Activated naive CD4-positive, alpha-beta T cell treated with anti-CD3 and anti-CD28 coated beads, Interleukin-2, amount 50 U/mL, for 24 hours (primary cell): ENCODE measurements around the gene CHST7.

ENCODE experiments used
- H3K27ac Mint-ChIP-seq: one replicate; pipeline ENCODE4 v1.8.0; 2021; ENCODE audit warnings: mild to moderate bottlenecking, mixed read lengths
- H3K27me3 Mint-ChIP-seq: one replicate; pipeline ENCODE4 v1.8.0; 2021; ENCODE audit warnings: mixed read lengths
- H3K36me3 Mint-ChIP-seq: one replicate; pipeline ENCODE4 v1.8.0; 2021; ENCODE audit warnings: mixed read lengths
- H3K4me1 Mint-ChIP-seq: one replicate; pipeline ENCODE4 v1.8.0; 2021; ENCODE audit warnings: mixed read lengths
- H3K4me3 Mint-ChIP-seq: one replicate; pipeline ENCODE4 v1.8.0; 2021; ENCODE audit warnings: mild to moderate bottlenecking, mixed read lengths
- H3K9me3 Mint-ChIP-seq: one replicate; pipeline ENCODE4 v1.8.0; 2021; ENCODE audit warnings: mixed read lengths

CHST7 gene

GRCh38 chrX:46582966-46583365 lies 9.4 kb downstream of the CHST7 start:
- no peak overlapping the region for H3K27ac Mint-ChIP-seq
- no peaks in the 10 kb centered on the region for H3K27me3 Mint-ChIP-seq
- no peaks in the 10 kb centered on the region for H3K36me3 Mint-ChIP-seq
- H3K4me1 Mint-ChIP-seq: peaks cover 18% of the 10 kb centered on the region
- H3K9me3 Mint-ChIP-seq: no peaks in the 10 kb centered on the region
- no peak overlapping the region for H3K4me3 Mint-ChIP-seq

DNA sequence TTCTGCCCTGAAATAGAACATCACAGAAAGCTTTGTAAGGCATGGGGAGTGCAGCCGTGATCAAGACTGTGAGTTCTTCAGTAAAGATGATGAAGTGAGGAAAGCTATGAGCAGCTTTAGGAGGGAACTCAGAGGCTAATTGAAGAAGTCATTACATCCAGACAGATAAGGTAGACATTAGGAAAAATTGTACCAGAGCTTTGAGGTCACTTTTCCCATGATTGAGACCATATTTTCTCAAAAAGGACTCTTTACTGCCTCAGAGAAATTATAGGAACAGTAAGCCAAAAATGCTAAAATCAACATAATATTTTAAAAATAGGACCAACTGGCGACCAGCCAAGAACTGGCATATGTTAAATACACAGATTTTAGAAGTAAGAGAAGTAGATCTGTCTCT lies 11.2 kb downstream of the CHST7 start:
- no peaks in the 10 kb centered on the region for H3K27me3 Mint-ChIP-seq
- no peaks in the 10 kb centered on the region for H3K36me3 Mint-ChIP-seq
- no peak overlapping the region for H3K27ac Mint-ChIP-seq
- H3K9me3 Mint-ChIP-seq: no peaks in the 10 kb centered on the region
- no peak overlapping the region for H3K4me3 Mint-ChIP-seq
- peaks cover 27% of the 10 kb centered on the region for H3K4me1 Mint-ChIP-seq

- Mint-ChIP-seq H3K27ac (peak overlapping the region; percentile 69), H3K4me1 (peaks cover 35% of the 10 kb centered on the region), H3K27me3 (no peaks in the 10 kb centered on the region), H3K4me3 (peak overlapping the region; percentile 41), H3K9me3 (no peaks in the 10 kb centered on the region), H3K36me3 (peaks cover 1% of the 10 kb centered on the region)
Observed at GRCh38 chrX:46587158-46587557, 13.6 kb downstream of the CHST7 start.

DNA sequence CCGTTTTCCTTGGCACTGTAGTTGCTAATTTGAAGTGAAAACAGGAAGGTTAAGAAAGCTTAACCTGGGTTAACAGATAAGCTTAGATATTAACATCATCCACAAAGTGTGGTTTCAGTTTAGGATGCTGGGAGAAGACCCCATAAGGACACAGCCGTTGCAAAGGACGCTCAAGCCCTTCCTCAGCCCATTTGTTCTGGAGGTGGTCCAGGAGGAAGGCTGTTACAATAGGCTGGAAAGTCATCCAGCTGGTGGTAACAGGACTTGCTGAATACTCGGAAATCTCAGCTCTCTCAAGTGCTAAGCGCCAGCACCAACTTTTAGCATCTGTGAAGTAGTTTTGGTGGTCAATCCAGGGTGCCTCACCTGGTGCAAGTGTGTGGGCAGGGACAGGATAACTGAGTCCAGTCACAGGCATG lies 14.2 kb downstream of the CHST7 start:
- H3K9me3 Mint-ChIP-seq: no peaks in the 10 kb centered on the region
- peaks cover 1% of the 10 kb centered on the region for H3K36me3 Mint-ChIP-seq
- peak overlapping the region; percentile 87 for H3K27ac Mint-ChIP-seq
- peak overlapping the region; percentile 77 for H3K4me3 Mint-ChIP-seq
- no peaks in the 10 kb centered on the region for H3K27me3 Mint-ChIP-seq
- peaks cover 38% of the 10 kb centered on the region for H3K4me1 Mint-ChIP-seq

DNA sequence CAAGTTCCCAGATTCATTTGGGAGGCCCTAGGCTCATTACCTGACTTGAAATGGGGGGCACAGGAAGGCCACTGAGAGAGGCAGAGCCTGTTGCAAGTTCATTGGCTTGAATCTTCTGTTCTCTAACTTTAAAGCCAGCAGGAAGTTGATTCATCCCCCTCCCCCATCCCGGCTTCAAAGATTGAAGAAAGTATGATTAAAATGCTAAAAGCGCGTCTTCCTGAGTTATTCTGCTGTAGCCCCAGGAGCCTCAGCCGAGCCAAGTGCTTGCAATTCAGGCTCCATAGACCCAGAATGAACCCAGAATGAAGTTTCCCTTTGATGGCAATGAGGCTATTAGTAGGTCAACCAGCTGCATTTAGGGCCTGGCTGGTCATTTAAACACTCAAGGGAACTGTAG lies 14.7 kb downstream of the CHST7 start:
- Mint-ChIP-seq H3K27ac (peak overlapping the region; percentile 87), H3K4me1 (peaks cover 39% of the 10 kb centered on the region)

DNA sequence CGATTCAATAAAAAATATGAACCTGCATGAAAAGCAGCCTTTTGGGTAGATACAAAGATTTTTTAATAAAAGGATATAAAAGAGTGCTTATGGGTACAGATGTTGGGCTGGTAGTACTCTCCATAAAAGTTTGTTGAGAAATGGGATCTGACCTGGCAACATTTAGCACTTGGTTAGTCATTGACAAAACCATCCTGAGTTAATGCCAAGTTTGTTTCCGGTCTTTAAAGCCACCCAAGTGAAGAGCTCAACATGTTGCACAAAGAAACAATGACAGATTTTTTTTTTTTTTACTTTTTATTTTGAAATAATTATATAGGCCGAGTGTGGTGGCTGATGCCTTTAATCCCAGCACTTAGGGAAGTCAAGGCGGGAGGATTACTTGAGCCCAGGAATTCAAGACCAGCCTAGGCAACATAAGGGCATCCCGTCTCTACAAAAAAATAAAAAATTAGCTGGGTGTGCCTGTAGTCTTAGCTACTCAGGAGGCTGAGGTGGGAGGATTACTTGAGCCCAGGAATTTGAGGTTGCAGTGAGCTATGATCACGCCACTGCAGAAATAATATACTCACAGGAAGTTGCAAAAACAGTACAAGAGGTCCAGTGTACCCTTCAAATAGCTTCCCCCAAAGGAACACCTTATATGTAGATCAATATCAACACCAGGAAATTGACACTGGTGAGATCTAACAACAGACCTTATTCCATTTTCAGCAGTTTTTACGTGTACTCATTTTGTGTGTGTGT lies 16.6 kb downstream of the CHST7 start:
- Mint-ChIP-seq H3K27me3 (no peaks in the 10 kb centered on the region), H3K4me1 (peaks cover 39% of the 10 kb centered on the region), H3K4me3 (no peak overlapping the region), H3K27ac (no peak overlapping the region), H3K9me3 (no peaks in the 10 kb centered on the region), H3K36me3 (peaks cover 3% of the 10 kb centered on the region)

More for the DNA sequence above, 14.7 kb downstream of the CHST7 start:
- Mint-ChIP-seq H3K4me3 (peak overlapping the region; percentile 77), H3K36me3 (peaks cover 1% of the 10 kb centered on the region), H3K9me3 (no peaks in the 10 kb centered on the region), H3K27me3 (no peaks in the 10 kb centered on the region)

DNA sequence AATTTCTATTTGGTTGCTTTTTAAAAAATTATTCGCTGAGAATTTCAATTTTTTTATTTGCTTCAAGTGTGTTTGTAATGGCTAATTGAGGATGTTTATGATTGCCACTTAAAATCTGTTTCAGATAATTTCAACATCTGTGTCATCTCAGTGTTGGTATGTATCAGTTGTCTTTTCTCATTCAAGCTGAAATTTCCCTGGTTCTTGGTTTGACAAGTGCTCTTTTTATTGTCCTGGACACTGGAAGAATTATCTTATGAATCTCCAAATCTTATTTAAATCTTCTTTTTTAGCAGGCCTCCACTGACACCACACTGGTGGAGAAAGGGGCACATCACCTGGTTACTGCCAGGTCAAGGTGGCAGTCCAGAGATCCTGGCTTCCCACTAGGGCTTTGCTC lies 21.5 kb downstream of the CHST7 start:
- H3K36me3 Mint-ChIP-seq: peaks cover 3% of the 10 kb centered on the region
- H3K4me1 Mint-ChIP-seq: peaks cover 8% of the 10 kb centered on the region
- H3K27me3 Mint-ChIP-seq: no peaks in the 10 kb centered on the region
- no peaks in the 10 kb centered on the region for H3K9me3 Mint-ChIP-seq
- no peak overlapping the region for H3K27ac Mint-ChIP-seq
- H3K4me3 Mint-ChIP-seq: no peak overlapping the region

DNA sequence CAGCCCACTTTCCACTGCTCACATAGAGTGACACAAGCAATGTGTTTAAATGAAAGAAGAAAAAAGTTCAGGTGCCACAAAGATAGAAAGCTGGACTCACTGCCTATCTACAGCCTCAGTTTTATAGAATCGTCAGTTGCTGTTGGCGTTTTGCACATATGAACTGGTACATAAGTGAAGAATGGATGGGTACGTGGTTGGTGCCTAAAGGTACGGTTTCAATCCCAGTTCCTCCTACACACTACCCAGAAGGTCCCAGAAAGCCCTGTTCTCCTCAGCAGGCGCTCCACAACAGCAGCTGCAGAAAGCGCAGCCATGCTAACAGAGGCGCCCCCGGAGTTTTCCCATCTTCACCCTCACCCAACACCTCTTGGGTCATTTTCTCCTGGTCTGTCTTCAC lies 23.6 kb downstream of the CHST7 start:
- Mint-ChIP-seq H3K4me3 (no peak overlapping the region), H3K4me1 (peaks cover 4% of the 10 kb centered on the region), H3K9me3 (no peaks in the 10 kb centered on the region), H3K27me3 (no peaks in the 10 kb centered on the region), H3K36me3 (peaks cover 4% of the 10 kb centered on the region), H3K27ac (no peak overlapping the region)

DNA sequence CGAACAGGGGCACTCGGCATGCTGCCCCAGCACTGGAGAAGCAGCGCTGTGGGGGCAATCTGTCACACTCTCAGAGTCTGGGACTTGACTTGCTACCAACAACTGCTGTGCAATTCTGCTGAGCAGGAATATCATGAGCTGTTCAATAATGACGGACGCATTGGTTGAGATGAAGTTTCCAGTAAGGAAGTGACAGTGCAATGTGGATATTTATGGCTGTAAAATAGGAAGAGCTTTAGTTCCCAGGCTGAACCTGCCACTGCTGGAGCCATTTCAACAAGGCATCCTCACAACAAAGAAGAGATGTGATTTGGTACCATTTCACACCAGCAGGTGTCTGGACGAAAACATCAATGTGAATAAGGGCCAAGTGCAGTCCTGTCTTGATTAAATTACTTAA lies 24.2 kb downstream of the CHST7 start:
- no peak overlapping the region for H3K4me3 Mint-ChIP-seq
- peaks cover 4% of the 10 kb centered on the region for H3K36me3 Mint-ChIP-seq
- H3K4me1 Mint-ChIP-seq: peaks cover under 1% of the 10 kb centered on the region
- no peaks in the 10 kb centered on the region for H3K27me3 Mint-ChIP-seq
- H3K9me3 Mint-ChIP-seq: no peaks in the 10 kb centered on the region
- H3K27ac Mint-ChIP-seq: no peak overlapping the region

- H3K27me3 Mint-ChIP-seq: no peaks in the 10 kb centered on the region
- peaks cover 2% of the 10 kb centered on the region for H3K36me3 Mint-ChIP-seq
- H3K9me3 Mint-ChIP-seq: no peaks in the 10 kb centered on the region
- H3K4me1 Mint-ChIP-seq: no peaks in the 10 kb centered on the region
- no peak overlapping the region for H3K4me3 Mint-ChIP-seq
- no peak overlapping the region for H3K27ac Mint-ChIP-seq
Observed at GRCh38 chrX:46599051-46599560, 25.5 kb downstream of the CHST7 start.

DNA sequence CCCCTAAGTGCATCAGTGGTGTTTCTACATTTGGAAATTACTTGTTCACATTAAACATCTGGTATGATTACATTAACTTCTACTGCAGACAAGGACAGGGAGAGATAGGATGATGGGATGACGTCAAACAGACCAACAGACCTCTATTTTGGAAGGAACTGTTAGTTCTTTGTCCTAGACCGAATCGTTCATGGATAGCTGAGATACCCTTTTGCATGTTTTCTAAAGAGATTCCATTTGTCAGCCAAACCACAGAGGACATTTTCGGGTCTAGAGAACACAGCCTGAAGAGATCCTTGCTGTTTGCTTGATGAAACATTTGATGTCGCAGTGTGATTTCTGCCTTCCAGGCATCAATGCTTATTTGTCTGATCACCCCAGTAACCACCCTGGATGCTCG lies 27.7 kb downstream of the CHST7 start:
- Mint-ChIP-seq H3K4me3 (no peak overlapping the region), H3K27me3 (no peaks in the 10 kb centered on the region), H3K36me3 (peaks cover 2% of the 10 kb centered on the region), H3K9me3 (no peaks in the 10 kb centered on the region), H3K4me1 (no peaks in the 10 kb centered on the region), H3K27ac (no peak overlapping the region)

DNA sequence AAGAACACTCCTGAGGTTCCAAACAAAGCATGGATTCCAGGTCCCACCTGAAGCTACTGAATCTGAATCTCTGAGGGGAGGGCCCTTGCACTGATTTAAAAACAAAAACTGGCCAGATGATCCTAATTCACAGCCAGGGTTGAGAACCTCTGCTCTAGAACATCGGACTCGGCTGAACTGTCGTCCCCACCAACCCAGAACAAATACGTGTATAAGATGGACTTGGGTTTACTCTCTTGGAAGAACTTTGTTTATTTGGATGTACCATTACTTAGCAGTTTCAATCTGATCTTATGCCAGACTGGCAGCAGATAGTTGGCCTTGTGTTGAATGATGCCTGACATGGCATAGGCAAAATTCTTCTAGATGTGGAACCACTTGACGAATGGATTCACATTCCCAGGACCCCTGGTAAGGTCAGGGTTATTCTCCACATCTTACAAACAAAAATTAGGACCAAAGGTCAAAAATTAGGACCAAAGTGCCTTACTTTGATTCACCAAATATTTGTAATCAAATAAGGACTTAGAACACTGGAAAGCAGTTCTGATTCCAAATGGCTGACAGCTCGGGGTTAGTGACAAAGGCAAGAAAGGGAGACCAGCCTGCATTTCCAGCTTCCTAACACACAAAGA lies 29.0 kb downstream of the CHST7 start:
- Mint-ChIP-seq H3K27ac (no peak overlapping the region), H3K27me3 (no peaks in the 10 kb centered on the region), H3K4me3 (no peak overlapping the region), H3K36me3 (peaks cover 4% of the 10 kb centered on the region), H3K4me1 (no peaks in the 10 kb centered on the region), H3K9me3 (no peaks in the 10 kb centered on the region)

GRCh38 chrX:46607916-46608315 lies 34.4 kb downstream of the CHST7 start:
- H3K27me3 Mint-ChIP-seq: no peaks in the 10 kb centered on the region
- peaks cover 28% of the 10 kb centered on the region for H3K4me1 Mint-ChIP-seq
- no peak overlapping the region for H3K4me3 Mint-ChIP-seq
- no peaks in the 10 kb centered on the region for H3K9me3 Mint-ChIP-seq
- peaks cover 2% of the 10 kb centered on the region for H3K36me3 Mint-ChIP-seq
- no peak overlapping the region for H3K27ac Mint-ChIP-seq

DNA sequence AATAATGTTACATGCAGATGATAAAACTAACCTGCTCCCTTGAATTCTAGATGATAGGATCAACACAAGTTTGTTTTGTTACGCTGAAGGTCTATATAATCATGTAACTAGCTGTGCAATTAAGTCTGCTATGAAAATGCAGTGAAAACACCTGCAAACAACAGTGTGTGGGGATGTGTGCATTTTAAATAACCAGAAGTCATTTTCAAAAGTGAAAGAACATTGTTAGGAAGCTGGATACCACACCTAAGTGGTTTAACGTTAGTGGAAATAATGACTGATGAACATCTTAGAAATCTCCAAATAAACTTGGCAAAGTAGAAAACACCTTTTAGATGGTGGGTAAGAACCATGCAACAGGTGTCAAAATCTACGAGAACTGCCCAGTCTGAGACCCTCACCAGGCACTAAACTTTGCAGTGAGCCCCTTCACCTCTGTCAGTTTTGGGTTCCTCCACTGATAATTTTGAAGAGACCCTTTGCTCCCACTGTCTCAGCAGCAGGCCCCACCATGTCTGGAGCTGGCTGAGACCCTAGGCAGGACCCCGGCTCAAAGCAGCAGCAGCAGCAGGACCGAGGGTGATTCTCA lies 36.6 kb downstream of the CHST7 start:
- H3K4me3 Mint-ChIP-seq: no peak overlapping the region
- no peak overlapping the region for H3K27ac Mint-ChIP-seq
- no peaks in the 10 kb centered on the region for H3K9me3 Mint-ChIP-seq
- peaks cover 2% of the 10 kb centered on the region for H3K36me3 Mint-ChIP-seq
- no peaks in the 10 kb centered on the region for H3K27me3 Mint-ChIP-seq
- H3K4me1 Mint-ChIP-seq: peaks cover 33% of the 10 kb centered on the region

DNA sequence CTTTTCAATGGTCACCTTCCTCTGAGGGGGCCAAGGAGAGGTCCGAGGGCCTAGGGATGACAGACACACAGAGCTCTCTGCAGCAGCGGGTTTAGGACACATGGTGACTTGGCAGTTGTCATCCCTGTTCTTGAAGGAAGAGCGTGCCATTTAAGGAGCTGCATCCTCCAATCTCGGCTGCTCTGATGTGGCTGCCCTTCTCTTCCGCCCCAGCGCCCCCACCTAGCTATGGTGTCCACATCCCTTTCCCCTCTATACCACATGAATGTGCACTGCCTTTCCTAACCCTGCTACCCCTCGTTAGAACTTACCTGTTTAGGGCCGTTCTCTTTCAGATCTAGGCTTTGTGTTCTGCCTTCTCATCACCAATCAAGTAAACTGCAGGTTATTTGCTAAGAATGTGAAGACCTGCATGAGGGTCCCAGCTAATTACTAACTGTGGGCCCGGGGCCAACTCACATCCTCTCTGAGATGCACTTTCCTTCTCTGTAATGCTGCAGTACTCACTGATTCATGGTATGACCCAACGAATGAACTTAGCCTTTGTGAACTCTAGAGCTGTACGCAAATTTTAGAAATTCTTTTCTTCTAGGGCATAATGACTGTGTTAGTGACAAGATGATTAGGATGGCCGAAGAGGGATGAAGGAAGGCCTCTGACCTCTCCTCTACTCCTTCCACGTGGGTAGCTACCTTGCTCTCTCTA lies 38.2 kb downstream of the CHST7 start:
- peaks cover 33% of the 10 kb centered on the region for H3K4me1 Mint-ChIP-seq
- H3K36me3 Mint-ChIP-seq: peaks cover under 1% of the 10 kb centered on the region
- no peaks in the 10 kb centered on the region for H3K27me3 Mint-ChIP-seq
- peak overlapping the region; percentile 70 for H3K4me3 Mint-ChIP-seq
- no peaks in the 10 kb centered on the region for H3K9me3 Mint-ChIP-seq
- H3K27ac Mint-ChIP-seq: no peak overlapping the region

DNA sequence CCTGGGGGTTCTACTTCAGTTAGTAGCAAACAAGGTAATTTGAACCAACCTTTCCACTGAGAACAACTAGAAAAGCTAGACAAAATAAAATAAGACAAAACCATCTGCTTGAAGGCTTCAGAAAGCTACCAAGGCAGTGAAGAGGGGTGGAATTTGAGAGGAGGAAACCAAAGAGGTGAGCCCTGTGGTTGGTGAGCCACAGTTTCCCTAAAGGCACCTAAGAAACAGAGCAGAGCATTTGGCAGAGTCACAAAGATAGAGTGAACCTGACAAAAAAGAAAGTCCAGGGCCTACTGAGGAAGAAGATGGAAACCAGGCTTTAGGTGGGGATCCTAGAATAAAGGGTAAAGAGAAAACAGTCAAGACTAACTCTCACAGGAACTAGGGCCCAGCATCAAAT lies 44.3 kb downstream of the CHST7 start:
- Mint-ChIP-seq H3K27me3 (peaks cover 5% of the 10 kb centered on the region), H3K36me3 (peaks cover 15% of the 10 kb centered on the region), H3K9me3 (no peaks in the 10 kb centered on the region), H3K27ac (no peak overlapping the region), H3K4me1 (peaks cover 6% of the 10 kb centered on the region), H3K4me3 (no peak overlapping the region)
